Endothelial cell of umbilical vein (primary cell): ENCODE results near the gene KANK2.

Source experiments
- EZH2 ChIP-seq: IDR thresholded peaks from 2 replicates; pipeline ENCODE4 v1.6.1; 2012; ENCODE audit warnings: borderline replicate concordance, low read depth, mild to moderate bottlenecking, moderate library complexity, low read length, inconsistent platforms; ENCODE audit not compliant: severe bottlenecking
- POLR2A ChIP-seq: IDR thresholded peaks from 2 replicates; pipeline ENCODE4 v1.6.1; 2012; ENCODE audit warnings: low read depth, mild to moderate bottlenecking, control low read depth, low read length
- POLR2AphosphoS5 ChIP-seq: IDR thresholded peaks from 2 replicates; pipeline ENCODE4 v1.6.1; 2012; ENCODE audit warnings: low read depth, mild to moderate bottlenecking, control low read depth, low read length, moderate library complexity; ENCODE audit not compliant: insufficient read depth
- TF ChIP-seq, protein P1 (sequence below), 2 donors: IDR thresholded peaks; 1 replicate in 1 of 2; 2 replicates in 1 of 2; pipeline ENCODE4 v1.5.1; 2011; ENCODE audit warnings: low read length in 2 of 2, mild to moderate bottlenecking in 2 of 2, moderate library complexity in 2 of 2, control low read depth in 1 of 2, inconsistent platforms in 1 of 2, low read depth in 1 of 2; ENCODE audit not compliant: insufficient read depth in 1 of 2; ENCODE audit errors: extremely low read depth in 1 of 2

DNA sequence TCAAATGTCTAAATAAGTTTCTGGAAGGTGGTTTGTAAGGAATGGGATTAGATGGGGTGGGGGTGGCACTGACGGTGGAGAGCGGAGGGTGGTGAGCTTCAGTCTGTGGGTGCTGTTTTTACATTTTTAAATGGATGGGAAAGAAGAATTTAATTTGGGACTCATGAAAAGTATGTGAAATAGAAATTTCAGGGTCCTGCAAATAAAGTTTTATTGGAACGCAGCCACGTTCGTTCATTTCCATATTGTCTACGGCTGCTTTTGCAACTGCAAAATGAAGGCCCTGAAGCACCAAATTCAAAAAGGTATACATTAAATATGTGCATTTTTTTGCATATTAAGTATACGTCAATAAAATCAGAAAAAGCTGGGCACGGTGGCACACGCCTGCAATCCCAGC lies 9.9 kb downstream of the KANK2 start:
- TF ChIP-seq, protein P1, sequence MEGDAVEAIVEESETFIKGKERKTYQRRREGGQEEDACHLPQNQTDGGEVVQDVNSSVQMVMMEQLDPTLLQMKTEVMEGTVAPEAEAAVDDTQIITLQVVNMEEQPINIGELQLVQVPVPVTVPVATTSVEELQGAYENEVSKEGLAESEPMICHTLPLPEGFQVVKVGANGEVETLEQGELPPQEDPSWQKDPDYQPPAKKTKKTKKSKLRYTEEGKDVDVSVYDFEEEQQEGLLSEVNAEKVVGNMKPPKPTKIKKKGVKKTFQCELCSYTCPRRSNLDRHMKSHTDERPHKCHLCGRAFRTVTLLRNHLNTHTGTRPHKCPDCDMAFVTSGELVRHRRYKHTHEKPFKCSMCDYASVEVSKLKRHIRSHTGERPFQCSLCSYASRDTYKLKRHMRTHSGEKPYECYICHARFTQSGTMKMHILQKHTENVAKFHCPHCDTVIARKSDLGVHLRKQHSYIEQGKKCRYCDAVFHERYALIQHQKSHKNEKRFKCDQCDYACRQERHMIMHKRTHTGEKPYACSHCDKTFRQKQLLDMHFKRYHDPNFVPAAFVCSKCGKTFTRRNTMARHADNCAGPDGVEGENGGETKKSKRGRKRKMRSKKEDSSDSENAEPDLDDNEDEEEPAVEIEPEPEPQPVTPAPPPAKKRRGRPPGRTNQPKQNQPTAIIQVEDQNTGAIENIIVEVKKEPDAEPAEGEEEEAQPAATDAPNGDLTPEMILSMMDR (IDR thresholded peaks at IDR 0.05; ENCODE audit: extremely low read depth in 1 of 2, insufficient read depth in 1 of 2, low read depth in 1 of 2, low read length in 2 of 2): no peak
- no peak for TF ChIP-seq POLR2AphosphoS5
- TF ChIP-seq POLR2A: no peak
- no peak for TF ChIP-seq EZH2
